Lung (tissue), 12 donors: Measurements from ENCODE around the gene PNLIP. TPM values are rescaled to one million over a fixed set of nuclear protein-coding genes. Genes with fewer than 3 reads are reported as not detected.

Source experiments
- ATAC-seq: fragments of 200-7000 bp; cut with Tn5 transposase; one replicate; pipeline ENCODE4 v1.9.1; 2020; ENCODE audit warnings: moderate number of reproducible peaks; ENCODE audit not compliant: insufficient read depth, low FRiP score
- DNase-seq, 3 donors: peaks; one replicate each; pipeline ENCODE4 v3.0.0-alpha.2; 2013 to 2017
- H3K27ac ChIP-seq, 2 donors: one replicate each; pipeline ENCODE4 v1.5.1; 2013; ENCODE audit warnings: mild to moderate bottlenecking in 2 of 2, moderate library complexity in 2 of 2, control low read depth in 1 of 2, inconsistent platforms in 1 of 2, low read depth in 1 of 2, low read length in 1 of 2
- H3K27me3 ChIP-seq, 3 donors: one replicate each; pipeline ENCODE4 v1.5.1; 2013; ENCODE audit warnings: low read length in 2 of 3; ENCODE audit not compliant: control insufficient read depth in 3 of 3, insufficient read depth in 3 of 3
- H3K36me3 ChIP-seq, 4 donors: one replicate each; pipeline ENCODE4 v1.5.1; 2013; ENCODE audit warnings: low read length in 4 of 4, mild to moderate bottlenecking in 1 of 4, moderate library complexity in 1 of 4; ENCODE audit not compliant: control insufficient read depth in 4 of 4, insufficient read depth in 4 of 4
- H3K4me1 ChIP-seq, 5 donors: one replicate each; pipeline ENCODE4 v1.5.1; 2013; ENCODE audit warnings: low read length in 5 of 5, mild to moderate bottlenecking in 2 of 5, moderate library complexity in 1 of 5; ENCODE audit not compliant: control insufficient read depth in 5 of 5, insufficient read depth in 5 of 5
- H3K4me3 ChIP-seq: one replicate; pipeline ENCODE4 v1.5.1; 2013; ENCODE audit warnings: mild to moderate bottlenecking, control low read depth, moderate library complexity
- H3K9ac ChIP-seq, 2 donors: one replicate each; pipeline ENCODE4 v1.5.1; 2013; ENCODE audit warnings: low read length in 2 of 2, control low read depth in 1 of 2; ENCODE audit not compliant: insufficient read depth in 1 of 2
- H3K9me3 ChIP-seq, 4 donors: one replicate each; pipeline ENCODE4 v1.5.1; 2013; ENCODE audit warnings: low read length in 3 of 4, mild to moderate bottlenecking in 1 of 4, moderate library complexity in 1 of 4; ENCODE audit not compliant: control insufficient read depth in 4 of 4, insufficient read depth in 3 of 4
- WGBS, 2 donors: extraction: QIAGEN DNeasy Blood & Tissue Kit; methylation state at CpG; one replicate each; pipeline ENCODE4 v1.1.7; 2013; 5-methylcytosine and 5-hydroxymethylcytosine counted together
- polyA plus RNA-seq, 2 donors: library from polyadenylated mRNA; stranded (reverse); fragments of 200-250 nt; gene quantifications; one replicate each; pipeline ENCODE4 v1.2.1, GENCODE V29; 2013
- total RNA-seq, 2 donors: library from RNA; depleted of rRNA in 1 of 2; stranded (reverse); fragments of >200 nt in 1 of 2; gene quantifications; one replicate each; pipeline ENCODE4 v1.2.1, GENCODE V29; 2014 to 2021
- TF ChIP-seq, protein P1 (sequence below): IDR thresholded peaks from 2 replicates; pipeline ENCODE4 v1.5.1; 2012; ENCODE audit warnings: mild to moderate bottlenecking; ENCODE audit errors: control extremely low read depth, extremely low read depth
- donor health status: control.
- donor health status: control.
- donor health status: Bipolar disorder and iron deficiency.
- donor health status: healthy.
- donor health status: DM: yes; HTN: yes; CAD: no.

PNLIP gene
- total and polyA plus RNA-seq, 4 donors: 0.14 to 2.9 TPM; not detected in 2

DNA sequence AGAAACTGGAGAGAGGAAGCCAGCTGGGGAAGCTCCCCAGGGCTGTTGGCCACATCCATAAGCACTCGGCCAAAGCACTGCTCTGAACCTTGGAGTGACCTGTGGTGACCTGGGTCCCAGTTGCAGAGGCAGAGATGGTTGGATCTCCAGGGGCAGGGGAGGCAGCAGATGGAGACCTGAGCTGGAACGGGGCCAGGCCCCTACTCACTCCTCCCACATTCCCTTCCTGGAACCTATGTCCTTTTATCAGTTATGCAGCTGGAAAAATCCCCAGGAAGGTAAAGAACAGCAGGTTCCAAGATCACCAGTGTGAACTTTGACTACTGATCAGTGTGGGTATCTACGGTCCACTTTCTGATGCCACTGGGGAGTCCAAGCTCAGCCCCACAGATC is 65.4 kb downstream of the PNLIP start:
- TF ChIP-seq, protein P1, sequence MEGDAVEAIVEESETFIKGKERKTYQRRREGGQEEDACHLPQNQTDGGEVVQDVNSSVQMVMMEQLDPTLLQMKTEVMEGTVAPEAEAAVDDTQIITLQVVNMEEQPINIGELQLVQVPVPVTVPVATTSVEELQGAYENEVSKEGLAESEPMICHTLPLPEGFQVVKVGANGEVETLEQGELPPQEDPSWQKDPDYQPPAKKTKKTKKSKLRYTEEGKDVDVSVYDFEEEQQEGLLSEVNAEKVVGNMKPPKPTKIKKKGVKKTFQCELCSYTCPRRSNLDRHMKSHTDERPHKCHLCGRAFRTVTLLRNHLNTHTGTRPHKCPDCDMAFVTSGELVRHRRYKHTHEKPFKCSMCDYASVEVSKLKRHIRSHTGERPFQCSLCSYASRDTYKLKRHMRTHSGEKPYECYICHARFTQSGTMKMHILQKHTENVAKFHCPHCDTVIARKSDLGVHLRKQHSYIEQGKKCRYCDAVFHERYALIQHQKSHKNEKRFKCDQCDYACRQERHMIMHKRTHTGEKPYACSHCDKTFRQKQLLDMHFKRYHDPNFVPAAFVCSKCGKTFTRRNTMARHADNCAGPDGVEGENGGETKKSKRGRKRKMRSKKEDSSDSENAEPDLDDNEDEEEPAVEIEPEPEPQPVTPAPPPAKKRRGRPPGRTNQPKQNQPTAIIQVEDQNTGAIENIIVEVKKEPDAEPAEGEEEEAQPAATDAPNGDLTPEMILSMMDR: no peak
- no peak for ATAC-seq
- no peaks in the 10 kb centered on the region for H3K27me3 ChIP-seq

DNA sequence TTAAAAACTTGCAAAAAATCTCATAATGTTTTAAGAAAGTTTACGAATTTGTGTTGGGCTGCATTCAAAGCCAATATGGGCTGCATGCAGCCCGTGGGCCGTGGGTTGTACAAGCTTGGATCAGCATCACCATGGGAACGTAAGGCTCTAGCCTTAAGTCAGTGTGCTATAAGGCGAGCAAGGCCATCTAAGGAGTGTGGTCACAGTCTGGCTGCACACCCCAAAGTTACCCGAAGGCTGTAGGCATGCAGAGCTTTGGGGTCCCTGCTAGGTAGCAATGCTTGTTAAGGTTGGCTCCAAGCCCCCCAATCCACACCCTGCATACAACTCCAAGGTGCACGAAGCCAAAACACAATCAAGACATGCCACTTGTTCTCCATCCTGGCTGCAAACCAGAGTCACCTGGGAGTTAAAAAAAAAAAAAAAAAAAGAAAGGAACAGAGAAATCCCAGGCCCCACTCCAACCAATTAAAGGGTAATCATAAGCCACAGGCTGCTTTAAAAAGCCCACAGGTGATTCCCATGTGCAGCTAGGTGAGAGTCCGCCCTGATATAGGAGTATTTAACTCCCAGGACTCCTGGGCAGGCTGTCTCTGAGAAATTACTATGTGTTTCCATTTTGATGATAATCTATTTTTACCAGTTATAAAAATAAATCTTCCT is 66.5 kb downstream of the PNLIP start:
- TF ChIP-seq, protein P1: no peak
- Histone ChIP-seq H3K36me3 (no peaks in the 10 kb centered on the region), H3K9ac (no peak overlapping the region), H3K9me3 (peaks cover 0 to 11% (median 0%) of the 10 kb centered on the region in 4 donors), H3K27me3 (no peaks in the 10 kb centered on the region), H3K27ac (no peak overlapping the region), H3K4me1 (peaks cover 0 to 5% (median 0%) of the 10 kb centered on the region in 5 donors), H3K4me3 (no peak overlapping the region)
- 87 to 93% methylated on average over 8 of the region's 8 CpGs for WGBS, 2 donors
- DNase-seq: no peak
- no peak for ATAC-seq

More for the DNA sequence above, 65.4 kb downstream of the PNLIP start:
- H3K27ac ChIP-seq: no peak overlapping the region
- H3K4me3 ChIP-seq: no peak overlapping the region
- no peak overlapping the region for H3K9ac ChIP-seq
- peaks cover 0 to 11% (median 0%) of the 10 kb centered on the region in 4 donors for H3K9me3 ChIP-seq
- H3K4me1 ChIP-seq: peaks cover 0 to 5% (median 0%) of the 10 kb centered on the region in 5 donors
- no peaks in the 10 kb centered on the region for H3K36me3 ChIP-seq
- no peak for DNase-seq
- WGBS, 2 donors: 79 to 87% methylated on average over 3 of the region's 3 CpGs

DNA sequence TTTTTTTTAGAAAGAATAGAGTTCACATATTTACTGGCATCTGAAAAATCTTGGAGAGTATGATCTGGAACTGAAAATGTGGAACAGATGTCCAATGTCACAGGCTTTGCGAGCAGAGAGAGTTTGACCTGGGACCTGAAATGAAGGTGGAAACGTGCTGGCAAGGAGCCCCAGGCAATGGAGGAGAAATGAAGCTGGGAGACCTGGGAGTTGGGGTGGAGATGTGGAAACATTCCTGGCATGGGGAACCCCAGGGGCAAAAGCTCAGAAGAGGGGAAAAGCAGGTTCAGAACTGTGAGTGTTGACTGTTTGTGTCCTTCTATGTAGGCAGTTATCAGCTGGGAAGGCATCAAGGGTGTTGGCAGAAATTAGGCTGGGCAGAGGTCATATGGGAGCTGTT is 67.7 kb downstream of the PNLIP start:
- WGBS, 2 donors: 86 to 91% methylated on average over 2 of the region's 2 CpGs
- no peaks in the 10 kb centered on the region for H3K27me3 ChIP-seq
- no peak overlapping the region for H3K9ac ChIP-seq
- TF ChIP-seq, protein P1: no peak
- DNase-seq (no peak), ATAC-seq (no peak)
- H3K36me3 ChIP-seq: no peaks in the 10 kb centered on the region
- peaks cover 0 to 5% (median 0%) of the 10 kb centered on the region in 5 donors for H3K4me1 ChIP-seq
- H3K27ac ChIP-seq: no peak overlapping the region
- H3K9me3 ChIP-seq: peaks cover 0 to 13% (median 0%) of the 10 kb centered on the region in 4 donors
- no peak overlapping the region for H3K4me3 ChIP-seq

DNA sequence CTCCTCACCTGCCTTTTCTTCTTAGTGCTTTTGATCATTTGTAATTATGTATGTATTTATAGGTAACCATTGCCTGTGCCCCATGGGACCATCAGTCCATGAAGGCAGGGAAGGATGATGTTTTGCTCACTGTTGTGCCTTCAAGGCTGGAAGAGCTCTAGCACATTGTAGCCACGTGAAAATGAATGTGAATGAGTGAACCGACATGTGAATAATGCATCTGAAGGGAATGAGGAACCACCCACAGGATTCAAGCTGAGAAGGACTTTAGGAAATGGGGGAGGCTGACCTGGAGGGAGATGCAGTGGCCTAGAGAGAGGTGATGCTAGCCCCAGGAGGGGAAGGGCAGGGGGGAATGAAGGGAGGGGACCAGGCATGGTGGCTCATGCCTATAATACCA is 69.1 kb downstream of the PNLIP start:
- Histone ChIP-seq H3K4me3 (no peak overlapping the region), H3K4me1 (no peaks in the 10 kb centered on the region), H3K27ac (no peak overlapping the region), H3K27me3 (no peaks in the 10 kb centered on the region), H3K36me3 (no peaks in the 10 kb centered on the region), H3K9me3 (peaks cover 0 to 11% (median 0%) of the 10 kb centered on the region in 4 donors), H3K9ac (no peak overlapping the region)
- ATAC-seq: no peak
- WGBS, 2 donors: 45 to 49% methylated on average over 2 of the region's 2 CpGs
- no peak for DNase-seq
- TF ChIP-seq, protein P1: no peak
